ENCODE measurements around the gene NKAIN1.
"Not testable (repeated sequence)": the region's sequence is repeated elsewhere in the genome, so short reads cannot be mapped to it uniquely, and the experiment has no call there.

DNA sequence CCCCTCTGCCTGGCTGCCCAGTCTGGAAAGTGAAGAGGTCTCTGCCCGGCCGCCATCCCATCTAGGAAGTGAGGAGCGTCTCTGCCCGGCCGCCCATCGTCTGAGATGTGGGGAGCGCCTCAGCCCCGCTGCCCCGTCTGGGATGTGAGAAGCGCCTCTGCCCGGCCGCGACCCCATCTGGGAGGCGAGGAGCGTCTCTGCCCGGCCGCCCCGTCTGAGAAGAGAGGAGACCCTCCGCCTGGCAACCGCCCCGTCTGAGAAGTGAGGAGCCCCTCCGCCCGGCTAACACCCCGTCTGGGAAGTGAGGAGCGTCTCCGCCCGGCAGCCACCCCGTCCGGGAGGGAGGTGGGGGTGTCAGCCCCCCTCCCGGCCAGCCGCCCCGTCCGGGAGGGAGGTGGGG, 63.4 kb downstream of the NKAIN1 start:
- not testable (repeated sequence) for TF ChIP-seq CTCF (optimal IDR thresholded peaks at IDR 0.05 in 1 of 3, IDR thresholded peaks at IDR 0.05 in 1 of 3, conservative IDR thresholded peaks at IDR 0.05 in 1 of 3; ENCODE audit: extremely low read depth in 1 of 3, insufficient read depth in 2 of 3, low read length in 3 of 3); EZH2 (IDR thresholded peaks at IDR 0.05; ENCODE audit: low read length)
